Colonic mucosa (tissue), 4 donors: Measurements from ENCODE around the gene SLC17A4. TPM values are rescaled to one million over a fixed set of nuclear protein-coding genes. Genes with fewer than 3 reads are reported as not detected.
A peak's percentile ranks its signal among the peaks of the same experiment; 100 is the strongest.
"Not testable (repeated sequence)": the region's sequence is repeated elsewhere in the genome, so short reads cannot be mapped to it uniquely, and the experiment has no call there.

ENCODE experiments used
- DNase-seq: peaks from one replicate; pipeline ENCODE4 v3.0.0-alpha.2; 2020
- H3K27ac ChIP-seq: fragments of 200-600 bp; one replicate; pipeline ENCODE4 v1.8.0; 2021
- H3K27me3 ChIP-seq: fragments of 200-600 bp; one replicate; pipeline ENCODE4 v1.8.0; 2021
- H3K36me3 ChIP-seq: fragments of 200-600 bp; one replicate; pipeline ENCODE4 v1.8.0; 2021
- H3K4me1 ChIP-seq: fragments of 200-600 bp; one replicate; pipeline ENCODE4 v1.8.0; 2021; ENCODE audit warnings: mild to moderate bottlenecking
- H3K4me3 ChIP-seq: fragments of 200-600 bp; one replicate; pipeline ENCODE4 v1.8.0; 2021
- H3K9ac ChIP-seq, 2 donors: one replicate each; pipeline ENCODE4 v1.7.0; 2013; ENCODE audit warnings: control low read depth in 2 of 2, low read depth in 2 of 2, low read length in 2 of 2
- H3K9me3 ChIP-seq: fragments of 200-600 bp; one replicate; pipeline ENCODE4 v1.8.0; 2021
- intact Hi-C: fragments of 100-400 bp; cut with DNase I; formaldehyde crosslinking; loops from one replicate; pipeline ENCODE4 v1.14.1; 2022
- total RNA-seq, 2 donors: library from RNA; stranded (reverse); fragmentation: NEBNext Ultra II Directional in 1 of 2; extraction: Animal tissue kit (Norgen Biotek cat#: 25700) in 1 of 2; gene quantifications; one replicate each; pipeline ENCODE4 v1.2.1, GENCODE V29; 2021
- TF ChIP-seq, protein P1 (sequence below): fragments of 200-600 bp; IDR thresholded peaks from one replicate; pipeline ENCODE4 v1.8.0; 2022; ENCODE audit warnings: antibody characterized with exemption, mild to moderate bottlenecking
- donor health status: healthy.
- donor health status: DM: no; HTN: no; CAD: no.
- donor health status: DM: no; HTN: no; CAD: no.

The SLC17A4 gene
- total RNA-seq, 2 donors from 2014 or later: 11.3 to 27.7 TPM

- Histone ChIP-seq H3K4me1 (peaks cover 9% of the 10 kb centered on the region), H3K27ac (no peak overlapping the region), H3K4me3 (no peak overlapping the region), H3K9me3 (no peaks in the 10 kb centered on the region), H3K36me3 (no peaks in the 10 kb centered on the region), H3K27me3 (no peaks in the 10 kb centered on the region), H3K9ac (no peak overlapping the region)
- TF ChIP-seq, protein P1, sequence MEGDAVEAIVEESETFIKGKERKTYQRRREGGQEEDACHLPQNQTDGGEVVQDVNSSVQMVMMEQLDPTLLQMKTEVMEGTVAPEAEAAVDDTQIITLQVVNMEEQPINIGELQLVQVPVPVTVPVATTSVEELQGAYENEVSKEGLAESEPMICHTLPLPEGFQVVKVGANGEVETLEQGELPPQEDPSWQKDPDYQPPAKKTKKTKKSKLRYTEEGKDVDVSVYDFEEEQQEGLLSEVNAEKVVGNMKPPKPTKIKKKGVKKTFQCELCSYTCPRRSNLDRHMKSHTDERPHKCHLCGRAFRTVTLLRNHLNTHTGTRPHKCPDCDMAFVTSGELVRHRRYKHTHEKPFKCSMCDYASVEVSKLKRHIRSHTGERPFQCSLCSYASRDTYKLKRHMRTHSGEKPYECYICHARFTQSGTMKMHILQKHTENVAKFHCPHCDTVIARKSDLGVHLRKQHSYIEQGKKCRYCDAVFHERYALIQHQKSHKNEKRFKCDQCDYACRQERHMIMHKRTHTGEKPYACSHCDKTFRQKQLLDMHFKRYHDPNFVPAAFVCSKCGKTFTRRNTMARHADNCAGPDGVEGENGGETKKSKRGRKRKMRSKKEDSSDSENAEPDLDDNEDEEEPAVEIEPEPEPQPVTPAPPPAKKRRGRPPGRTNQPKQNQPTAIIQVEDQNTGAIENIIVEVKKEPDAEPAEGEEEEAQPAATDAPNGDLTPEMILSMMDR: no peak
- no peak for DNase-seq
- intact Hi-C loops: no loop called here
These were observed 8.7 kb upstream of the SLC17A4 start for GRCh38 chr6:25745836-25746235.

- intact Hi-C loops: no loop called here
These were observed 7.6 kb upstream of the SLC17A4 start for GRCh38 chr6:25746968-25747367.

DNA sequence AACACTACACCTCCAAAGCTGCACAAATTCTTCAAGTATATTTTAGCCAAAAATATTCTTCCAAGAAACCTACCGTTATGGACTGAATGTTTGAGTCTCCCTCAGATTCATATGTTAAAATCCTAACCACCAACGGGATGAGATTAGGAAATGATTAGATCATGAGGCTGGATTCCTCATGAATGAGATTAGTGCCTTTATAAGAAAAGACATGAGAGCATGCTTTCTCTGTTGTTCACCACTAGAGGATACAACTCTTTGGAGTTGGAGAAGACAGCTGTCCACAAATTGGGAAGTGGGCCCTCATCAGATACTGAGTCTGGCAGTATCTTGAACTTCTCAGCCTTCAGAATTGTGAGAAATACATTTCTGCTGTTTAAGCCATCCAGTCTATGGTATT is 7.1 kb upstream of the SLC17A4 start:
- TF ChIP-seq, protein P1: no peak
- Histone ChIP-seq H3K27ac (no peak overlapping the region), H3K27me3 (no peaks in the 10 kb centered on the region), H3K9ac (no peak overlapping the region), H3K4me3 (no peak overlapping the region), H3K9me3 (no peaks in the 10 kb centered on the region), H3K36me3 (no peaks in the 10 kb centered on the region), H3K4me1 (peaks cover 9% of the 10 kb centered on the region)
- intact Hi-C loops: no loop called here
- DNase-seq: no peak

More at GRCh38 chr6:25746968-25747367, 7.6 kb upstream of the SLC17A4 start:
- Histone ChIP-seq H3K9me3 (no peaks in the 10 kb centered on the region), H3K27ac (no peak overlapping the region), H3K27me3 (no peaks in the 10 kb centered on the region), H3K4me1 (peaks cover 9% of the 10 kb centered on the region), H3K9ac (no peak overlapping the region), H3K4me3 (no peak overlapping the region), H3K36me3 (no peaks in the 10 kb centered on the region)
- TF ChIP-seq, protein P1: no peak
- DNase-seq: peak; percentile 59

DNA sequence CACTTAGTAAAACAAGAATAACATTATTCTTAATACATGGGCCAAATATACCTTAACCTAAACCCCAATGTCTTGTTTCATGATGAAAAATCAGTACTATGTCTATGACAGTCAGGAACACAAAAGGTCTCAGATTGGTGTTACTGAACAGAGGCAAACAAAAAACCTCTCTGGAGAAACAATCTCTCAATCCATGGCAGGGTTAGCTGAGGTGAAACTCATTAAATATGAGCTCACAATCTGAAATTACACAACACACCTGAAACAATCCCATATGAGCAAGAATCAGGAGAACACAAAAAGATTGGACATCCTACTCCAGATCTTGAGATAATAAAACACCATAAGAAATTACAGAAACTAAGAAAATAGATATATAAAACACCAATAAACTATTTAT is 6.5 kb upstream of the SLC17A4 start:
- Histone ChIP-seq H3K27me3 (no peaks in the 10 kb centered on the region), H3K9ac (no peak overlapping the region), H3K36me3 (no peaks in the 10 kb centered on the region), H3K4me3 (no peak overlapping the region), H3K4me1 (peaks cover 9% of the 10 kb centered on the region), H3K9me3 (no peaks in the 10 kb centered on the region), H3K27ac (no peak overlapping the region)
- intact Hi-C loops: no loop called here
- TF ChIP-seq, protein P1: no peak
- no peak for DNase-seq

DNA sequence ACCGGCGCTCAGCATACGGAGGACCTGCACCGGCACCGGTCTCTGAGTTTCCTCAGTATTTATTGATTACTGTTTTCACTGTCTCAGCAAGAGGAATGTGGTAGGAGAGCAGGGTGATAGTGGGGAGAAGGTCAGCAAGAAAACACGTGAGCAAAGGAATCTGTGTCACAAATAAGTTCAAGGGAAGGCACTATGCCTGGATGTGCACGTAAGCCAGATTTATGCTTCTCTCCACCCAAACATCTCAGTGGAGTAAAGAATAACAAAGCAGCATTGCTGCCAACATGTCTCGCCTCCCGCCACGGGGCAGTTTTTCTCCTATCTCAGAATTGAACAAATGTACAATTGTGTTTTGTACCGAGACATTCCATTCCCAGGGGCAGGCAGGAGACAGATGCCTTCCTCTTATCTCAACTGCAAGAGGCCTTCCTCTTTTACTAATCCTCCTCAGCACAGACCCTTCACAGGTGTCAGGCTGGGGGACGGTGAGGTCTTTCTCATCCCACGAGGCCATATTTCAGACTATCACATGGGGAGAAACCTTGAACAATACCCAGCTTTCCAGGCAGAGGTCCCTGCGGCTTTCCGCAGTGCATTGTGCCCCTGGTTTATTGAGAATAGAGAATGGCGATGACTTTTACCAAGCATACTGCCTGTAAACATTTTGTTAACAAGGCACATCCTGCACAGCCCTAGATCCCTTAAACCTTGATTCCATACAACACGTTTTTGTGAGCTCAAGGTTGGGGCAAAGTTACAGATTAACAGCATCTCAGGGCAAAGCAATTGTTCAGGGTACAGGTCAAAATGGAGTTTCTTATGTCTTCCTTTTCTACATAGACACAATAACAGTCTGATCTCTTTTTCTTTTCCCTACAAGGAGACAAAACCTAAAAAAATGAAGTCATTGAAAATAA is 5.7 kb upstream of the SLC17A4 start:
- H3K9ac ChIP-seq, H3K27ac ChIP-seq, H3K27me3 ChIP-seq, DNase-seq, H3K4me3 ChIP-seq, intact Hi-C loops, H3K36me3 ChIP-seq, H3K4me1 ChIP-seq, H3K9me3 ChIP-seq: not testable (repeated sequence)

DNA sequence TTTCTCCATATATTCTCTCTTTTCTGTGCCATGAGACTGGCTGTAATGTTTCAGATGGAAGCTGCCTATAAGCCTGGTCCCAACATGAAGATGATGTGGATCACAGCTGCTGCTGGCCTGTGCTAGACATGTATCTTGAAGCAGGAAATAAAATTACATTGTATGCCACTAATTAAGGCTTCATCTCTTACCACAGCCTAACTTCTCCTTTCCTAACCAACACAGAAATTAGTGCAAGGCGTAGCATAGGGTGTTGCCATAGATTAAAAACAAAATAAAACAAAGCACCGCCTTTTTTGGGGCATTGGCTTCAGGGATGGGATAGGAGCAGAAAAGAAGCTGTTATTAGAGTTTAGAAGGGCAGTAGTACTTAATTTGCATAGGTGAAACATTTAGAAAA is 4.7 kb upstream of the SLC17A4 start:
- Histone ChIP-seq H3K4me3 (no peak overlapping the region), H3K9me3 (no peaks in the 10 kb centered on the region), H3K36me3 (no peaks in the 10 kb centered on the region), H3K9ac (no peak overlapping the region), H3K27me3 (no peaks in the 10 kb centered on the region), H3K27ac (peak overlapping the region; percentile 63), H3K4me1 (peaks cover 5% of the 10 kb centered on the region)
- no peak for DNase-seq
- intact Hi-C loops: no loop called here
- TF ChIP-seq, protein P1: no peak
